Left renal pelvis (tissue), 4 donors: Measurements from ENCODE around the gene CBX7. TPM values are rescaled to one million over a fixed set of nuclear protein-coding genes. Genes with fewer than 3 reads are reported as not detected.

Experiments used
- DNase-seq, 4 donors: peaks; one replicate each; pipeline ENCODE4 v3.0.0-alpha.2; 2013; ENCODE audit warnings: low read depth in 4 of 4, low spot score in 3 of 4
- polyA plus RNA-seq, 4 donors: library from polyadenylated mRNA; unstranded; fragments of 120-200 nt; gene quantifications; one replicate each; pipeline ENCODE4 v1.2.1, GENCODE V29; 2013; ENCODE audit not compliant: insufficient read length in 4 of 4

CBX7 gene
- polyA plus RNA-seq, 4 donors, result 5.3 to 11.3 (median 7.2) TPM

GRCh38 chr22:39094717-39095389, 57.6 kb downstream of the CBX7 start:
- no peak for DNase-seq

- DNase-seq, result no peak
These were observed 60.2 kb downstream of the CBX7 start for GRCh38 chr22:39092111-39092862.

GRCh38 chr22:39091126-39092081, 61.1 kb downstream of the CBX7 start:
- DNase-seq, result no peak

- no peak for DNase-seq
These were observed 61.9 kb downstream of the CBX7 start for GRCh38 chr22:39090426-39091064.

GRCh38 chr22:39089928-39090327, 62.6 kb downstream of the CBX7 start:
- DNase-seq, result no peak

GRCh38 chr22:39088685-39089032, 63.8 kb downstream of the CBX7 start:
- no peak for DNase-seq

- DNase-seq, result no peak
These were observed 64.4 kb downstream of the CBX7 start for GRCh38 chr22:39087881-39088684.

GRCh38 chr22:39087098-39087497, 65.4 kb downstream of the CBX7 start:
- DNase-seq, result no peak

- no peak for DNase-seq
These were observed 67.8 kb downstream of the CBX7 start for GRCh38 chr22:39084666-39085065.

GRCh38 chr22:39083212-39084165, 69.0 kb downstream of the CBX7 start:
- no peak for DNase-seq

- DNase-seq, result no peak
These were observed 70.9 kb downstream of the CBX7 start for GRCh38 chr22:39081598-39081997.

- DNase-seq, result no peak
These were observed 71.5 kb downstream of the CBX7 start for GRCh38 chr22:39081016-39081415.

Other genes with a start within 250 kb of the CBX7 start
- 1 to 10 TPM in 1 of 4 donors, under 1 TPM in 2, not detected in 1; 0.19 to 1.1 (median 0.21) TPM for gene APOBEC3A, start 195.1 kb downstream of the CBX7 start, polyA plus RNA-seq
- gene APOBEC3B, start 170.3 kb downstream of the CBX7 start, polyA plus RNA-seq, result 10 to 100 TPM in 1 of 4 donors, 1 to 10 TPM in 3; 5.5 to 11.4 (median 7.1) TPM
- gene APOBEC3C, start 138.4 kb downstream of the CBX7 start, polyA plus RNA-seq, result 10 to 100 TPM in 3 of 4 donors, 1 to 10 TPM in 1; 10.0 to 23.4 (median 11.2) TPM
- 1 to 10 TPM in 3 of 4 donors, under 1 TPM in 1; 0.57 to 2.2 (median 1.1) TPM for gene APOBEC3D, start 131.6 kb downstream of the CBX7 start, polyA plus RNA-seq
- gene APOBEC3F, start 111.8 kb downstream of the CBX7 start, polyA plus RNA-seq, result 1 to 10 TPM; 6.7 to 9.0 (median 8.5) TPM
- 10 to 100 TPM in 1 of 4 donors, 1 to 10 TPM in 3; 6.8 to 10.2 (median 7.6) TPM for gene APOBEC3G, start 75.4 kb downstream of the CBX7 start, polyA plus RNA-seq
- gene APOBEC3H, start 55.4 kb downstream of the CBX7 start, polyA plus RNA-seq, result under 1 TPM in 2 of 4 donors, not detected in 2; 0.17 to 0.20 TPM
- 10 to 100 TPM in 3 of 4 donors, 1 to 10 TPM in 1; 8.3 to 15.6 (median 14.5) TPM for gene PDGFB, start 92.3 kb upstream of the CBX7 start, polyA plus RNA-seq
- 1,000 to 10,000 TPM; 2,659 to 3,242 (median 3,013) TPM for gene RPL3, start 166.9 kb upstream of the CBX7 start, polyA plus RNA-seq
- gene SYNGR1, start 197.3 kb upstream of the CBX7 start, polyA plus RNA-seq, result 10 to 100 TPM; 18.8 to 26.7 (median 20.8) TPM
- gene TAB1, start 247.1 kb upstream of the CBX7 start, polyA plus RNA-seq, result 10 to 100 TPM; 21.8 to 33.6 (median 24.8) TPM